ENCODE measurements around the gene NPM3. TPM values are rescaled to one million over a fixed set of nuclear protein-coding genes. Genes with fewer than 3 reads are reported as not detected.

NPM3 gene
- total RNA-seq, 4 donors from 2014 or later, result 16.8 to 32.8 (median 25.7) TPM

DNA sequence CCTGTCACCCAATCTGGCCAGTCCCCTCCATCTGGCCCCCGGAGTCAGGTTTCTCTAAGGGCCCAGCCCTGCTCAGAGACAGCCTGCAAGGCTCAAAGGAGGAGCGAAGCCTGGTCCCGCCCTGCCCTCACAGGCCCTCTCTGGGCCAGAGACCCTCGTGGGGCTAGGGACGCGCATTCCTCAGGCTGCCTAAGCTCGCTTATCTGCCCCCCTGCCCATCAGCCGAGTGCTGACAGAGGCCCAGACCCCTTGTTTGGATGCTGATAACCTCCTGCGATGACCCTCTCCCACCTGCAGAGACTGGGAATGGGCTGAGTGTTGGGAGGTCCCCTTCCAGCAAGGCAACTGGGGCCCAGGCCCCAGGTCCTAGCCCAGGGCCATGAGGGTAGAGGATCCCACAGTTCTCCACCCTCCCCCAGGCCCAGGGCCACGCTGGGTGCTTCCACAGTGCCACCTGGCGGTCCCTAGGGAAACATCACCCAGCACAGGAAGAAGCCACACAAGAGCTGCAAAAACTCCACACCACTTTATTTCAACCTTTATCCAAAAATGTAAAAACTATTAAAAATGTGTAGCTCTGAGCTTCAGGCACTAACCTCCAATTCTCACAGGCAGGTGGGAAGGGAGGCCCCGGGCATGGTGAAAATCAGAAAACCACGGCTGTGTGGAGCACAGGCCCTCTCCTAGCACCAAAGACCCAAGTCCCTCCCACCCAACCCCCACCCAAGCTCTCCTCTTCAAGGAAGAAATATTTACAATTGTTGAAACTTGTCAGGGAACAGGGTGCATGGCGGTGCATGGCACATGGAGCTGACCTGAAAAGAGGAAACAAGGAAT is 2.2 kb downstream of the NPM3 start:
- TF ChIP-seq CTCF (IDR thresholded peaks at IDR 0.05; ENCODE audit: low read depth), result no peak

GRCh38 chr10:101780187-101780817 is 2.9 kb downstream of the NPM3 start:
- no peak for TF ChIP-seq CTCF (IDR thresholded peaks at IDR 0.05; ENCODE audit: low read depth)

- no peak for TF ChIP-seq CTCF (IDR thresholded peaks at IDR 0.05; ENCODE audit: low read depth)
Measured at GRCh38 chr10:101779544-101780186, 3.6 kb downstream of the NPM3 start.

GRCh38 chr10:101778781-101779543 is 4.3 kb downstream of the NPM3 start:
- no peak for TF ChIP-seq CTCF (IDR thresholded peaks at IDR 0.05; ENCODE audit: low read depth)

GRCh38 chr10:101778151-101778780 is 5.0 kb downstream of the NPM3 start:
- no peak for TF ChIP-seq CTCF (IDR thresholded peaks at IDR 0.05; ENCODE audit: low read depth)

- no peak for TF ChIP-seq CTCF (IDR thresholded peaks at IDR 0.05; ENCODE audit: low read depth)
Measured at GRCh38 chr10:101777619-101778145, 5.6 kb downstream of the NPM3 start.
